Measurements from ENCODE around the gene RPS6KC1.

DNA sequence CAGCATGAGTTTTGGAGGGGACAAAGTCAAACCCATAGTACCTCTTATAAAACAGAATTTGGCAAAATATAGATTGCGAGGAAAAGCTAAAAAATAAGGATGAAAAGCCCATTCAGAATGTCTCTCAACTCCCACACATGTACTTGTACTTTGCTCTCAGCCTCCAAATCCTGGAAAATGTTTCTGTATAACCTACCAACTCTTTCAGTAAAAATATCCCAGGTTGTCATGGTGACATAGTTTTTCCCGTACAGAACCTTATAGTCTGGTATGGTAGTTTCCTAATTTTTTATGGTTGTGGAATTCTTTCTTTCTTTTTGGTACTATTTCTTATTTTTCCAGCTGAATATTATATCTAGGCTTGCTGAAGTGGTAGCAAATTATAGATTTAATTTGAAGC lies 15.5 kb upstream of the RPS6KC1 start:
- TF ChIP-seq, protein P1, sequence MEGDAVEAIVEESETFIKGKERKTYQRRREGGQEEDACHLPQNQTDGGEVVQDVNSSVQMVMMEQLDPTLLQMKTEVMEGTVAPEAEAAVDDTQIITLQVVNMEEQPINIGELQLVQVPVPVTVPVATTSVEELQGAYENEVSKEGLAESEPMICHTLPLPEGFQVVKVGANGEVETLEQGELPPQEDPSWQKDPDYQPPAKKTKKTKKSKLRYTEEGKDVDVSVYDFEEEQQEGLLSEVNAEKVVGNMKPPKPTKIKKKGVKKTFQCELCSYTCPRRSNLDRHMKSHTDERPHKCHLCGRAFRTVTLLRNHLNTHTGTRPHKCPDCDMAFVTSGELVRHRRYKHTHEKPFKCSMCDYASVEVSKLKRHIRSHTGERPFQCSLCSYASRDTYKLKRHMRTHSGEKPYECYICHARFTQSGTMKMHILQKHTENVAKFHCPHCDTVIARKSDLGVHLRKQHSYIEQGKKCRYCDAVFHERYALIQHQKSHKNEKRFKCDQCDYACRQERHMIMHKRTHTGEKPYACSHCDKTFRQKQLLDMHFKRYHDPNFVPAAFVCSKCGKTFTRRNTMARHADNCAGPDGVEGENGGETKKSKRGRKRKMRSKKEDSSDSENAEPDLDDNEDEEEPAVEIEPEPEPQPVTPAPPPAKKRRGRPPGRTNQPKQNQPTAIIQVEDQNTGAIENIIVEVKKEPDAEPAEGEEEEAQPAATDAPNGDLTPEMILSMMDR (IDR thresholded peaks at IDR 0.05; ENCODE audit: low read length) = no peak
- TF ChIP-seq EZH2 (IDR thresholded peaks at IDR 0.05; ENCODE audit: borderline replicate concordance, low read length) = no peak

Data from OCI-LY1 (cell line).